BJ (cell line): ENCODE data around the gene DLK1. TPM values are rescaled to one million over a fixed set of nuclear protein-coding genes. Genes with fewer than 3 reads are reported as not detected.

ENCODE experiments used
- CTCF ChIA-PET: fragments of 350-600 bp; formaldehyde crosslinking; extraction: SDS; loops from one replicate; lab custom pipeline; 2021; ENCODE audit warnings: antibody characterized with exemption, inconsistent platforms; lab: Yijun Ruan, JAX
- POLR2A ChIA-PET: fragments of 300-600 bp; sonication (Branson Sonifier 250); formaldehyde crosslinking; extraction: SDS; loops from one replicate; lab custom pipeline; 2021; ENCODE audit warnings: antibody characterized with exemption; lab: Charles Lee
- DNase-seq: peaks from one replicate; pipeline ENCODE4 v3.0.0-alpha.2; 2011; ENCODE audit warnings: low read depth
- H3K27me3 ChIP-seq: 2 replicates; pipeline ENCODE4 v1.6.0; 2011; ENCODE audit warnings: low read length; ENCODE audit not compliant: control insufficient read depth, insufficient read depth
- H3K36me3 ChIP-seq: 2 replicates; pipeline ENCODE4 v1.5.1; 2011; ENCODE audit warnings: low read length; ENCODE audit not compliant: control insufficient read depth, insufficient read depth
- H3K4me3 ChIP-seq: 2 replicates; pipeline ENCODE4 v1.5.1; 2011; ENCODE audit warnings: low read depth, mild to moderate bottlenecking, control low read depth, low read length
- polyA plus RNA-seq: library from polyadenylated mRNA; depleted of rRNA; stranded (reverse); fragments of >200 nt; gene quantifications from 2 replicates; pipeline ENCODE4 v1.2.3, GENCODE V29; 2011
- TF ChIP-seq, protein P1 (sequence below): IDR thresholded peaks from 2 replicates; pipeline ENCODE4 v1.5.1; 2011; ENCODE audit warnings: low read depth, mild to moderate bottlenecking, control low read depth, inconsistent platforms, low read length, moderate library complexity; ENCODE audit not compliant: insufficient read depth

The DLK1 gene
- polyA plus RNA-seq, 1 experiment = not detected

DNA sequence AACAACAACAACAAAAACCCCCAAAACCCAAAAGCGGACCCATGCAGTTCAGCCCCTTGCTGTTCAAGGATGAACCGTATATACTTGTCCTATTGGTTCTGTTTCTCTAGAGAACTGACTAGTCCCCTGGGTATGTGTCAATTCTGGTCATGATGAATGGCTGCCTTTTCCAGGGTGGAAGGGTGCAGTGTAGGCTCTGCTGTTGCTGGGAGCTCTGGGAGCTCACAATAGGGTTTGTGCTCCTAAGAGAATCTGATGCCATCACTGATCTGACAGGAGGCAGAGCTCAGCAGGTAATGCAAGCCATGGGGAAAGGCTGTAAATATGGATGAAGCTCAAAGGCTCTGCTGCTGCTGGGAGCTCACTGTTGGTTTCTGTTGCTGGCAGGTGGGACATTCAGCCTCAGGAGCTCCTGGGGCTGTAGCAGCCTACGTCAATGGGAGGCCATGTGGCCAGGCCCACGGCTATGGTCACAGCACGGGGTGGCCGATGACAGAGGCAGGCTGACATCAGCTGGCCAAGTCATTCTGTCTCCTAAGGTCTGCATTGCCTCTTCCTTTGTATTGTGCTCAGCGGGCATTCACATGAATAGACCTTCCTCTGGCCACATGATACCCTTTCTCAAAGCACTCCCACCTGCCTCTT, 37.9 kb downstream of the DLK1 start:
- Histone ChIP-seq H3K36me3 (no peaks in the 10 kb centered on the region), H3K4me3 (no peak overlapping the region), H3K27me3 (peaks cover 13% of the 10 kb centered on the region)
- ChIA-PET CTCF (interaction anchor here (0.9 kb wide), 1 partner anchor 14 kb away, joined by 3 read pairs; no protein-coding TSS in a partner anchor), POLR2A (no interaction called here)
- no peak for DNase-seq
- TF ChIP-seq, protein P1, sequence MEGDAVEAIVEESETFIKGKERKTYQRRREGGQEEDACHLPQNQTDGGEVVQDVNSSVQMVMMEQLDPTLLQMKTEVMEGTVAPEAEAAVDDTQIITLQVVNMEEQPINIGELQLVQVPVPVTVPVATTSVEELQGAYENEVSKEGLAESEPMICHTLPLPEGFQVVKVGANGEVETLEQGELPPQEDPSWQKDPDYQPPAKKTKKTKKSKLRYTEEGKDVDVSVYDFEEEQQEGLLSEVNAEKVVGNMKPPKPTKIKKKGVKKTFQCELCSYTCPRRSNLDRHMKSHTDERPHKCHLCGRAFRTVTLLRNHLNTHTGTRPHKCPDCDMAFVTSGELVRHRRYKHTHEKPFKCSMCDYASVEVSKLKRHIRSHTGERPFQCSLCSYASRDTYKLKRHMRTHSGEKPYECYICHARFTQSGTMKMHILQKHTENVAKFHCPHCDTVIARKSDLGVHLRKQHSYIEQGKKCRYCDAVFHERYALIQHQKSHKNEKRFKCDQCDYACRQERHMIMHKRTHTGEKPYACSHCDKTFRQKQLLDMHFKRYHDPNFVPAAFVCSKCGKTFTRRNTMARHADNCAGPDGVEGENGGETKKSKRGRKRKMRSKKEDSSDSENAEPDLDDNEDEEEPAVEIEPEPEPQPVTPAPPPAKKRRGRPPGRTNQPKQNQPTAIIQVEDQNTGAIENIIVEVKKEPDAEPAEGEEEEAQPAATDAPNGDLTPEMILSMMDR = no peak

DNA sequence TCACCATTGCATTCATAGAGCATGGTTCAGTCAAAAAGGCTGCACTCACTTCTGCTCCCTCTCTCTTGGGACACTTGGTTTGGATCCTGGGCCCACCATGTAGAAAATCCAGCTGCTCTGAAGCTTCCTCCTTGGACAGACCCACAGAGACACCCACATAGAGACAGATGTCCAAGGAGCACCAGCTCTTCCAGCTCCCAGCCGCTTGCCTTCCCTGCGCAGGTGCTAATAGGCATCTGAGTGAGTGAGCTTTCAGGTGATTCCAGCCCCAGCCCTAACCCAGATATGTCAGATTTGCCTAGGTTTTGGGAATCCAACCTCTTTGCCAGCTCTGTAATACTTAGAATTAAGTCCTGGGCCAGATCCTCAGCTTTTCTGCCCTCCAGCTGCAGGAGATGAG, 38.6 kb downstream of the DLK1 start:
- no peaks in the 10 kb centered on the region for H3K36me3 ChIP-seq
- TF ChIP-seq, protein P1 = no peak
- ChIA-PET POLR2A (no interaction called here), CTCF (interaction anchor here (0.6 to 0.9 kb wide), 2 partner anchors 13 to 1922 kb away, joined by 3 read pairs; no protein-coding TSS in a partner anchor)
- H3K4me3 ChIP-seq = no peak overlapping the region
- no peak for DNase-seq
- H3K27me3 ChIP-seq = peaks cover 13% of the 10 kb centered on the region

DNA sequence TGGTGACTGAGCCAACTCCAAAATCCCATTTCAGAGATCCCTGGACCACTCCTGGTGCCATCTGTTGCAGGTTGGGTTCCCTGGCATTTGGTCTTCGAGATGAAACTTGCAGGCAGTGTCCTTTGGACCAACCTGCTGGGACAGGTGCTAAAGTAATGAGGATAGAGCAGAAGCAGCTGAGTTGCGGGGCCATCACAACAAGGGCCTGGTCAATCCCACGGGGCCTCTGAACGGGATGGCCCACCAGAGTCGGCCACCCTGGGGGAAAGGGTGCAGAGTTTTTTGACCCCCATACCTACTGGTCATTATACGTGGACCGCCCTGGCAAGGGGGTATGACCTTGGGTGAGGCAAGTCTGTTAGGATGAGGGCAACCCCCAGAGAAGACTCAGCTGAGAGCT, 39.3 kb downstream of the DLK1 start:
- DNase-seq = no peak
- TF ChIP-seq, protein P1 = no peak
- POLR2A ChIA-PET = no interaction called here
- CTCF ChIA-PET = interaction anchor here (0.6 kb wide), 1 partner anchor 1921 kb away, joined by 3 read pairs; no protein-coding TSS in a partner anchor
- H3K4me3 ChIP-seq = no peak overlapping the region
- no peaks in the 10 kb centered on the region for H3K36me3 ChIP-seq
- H3K27me3 ChIP-seq = peaks cover 14% of the 10 kb centered on the region

DNA sequence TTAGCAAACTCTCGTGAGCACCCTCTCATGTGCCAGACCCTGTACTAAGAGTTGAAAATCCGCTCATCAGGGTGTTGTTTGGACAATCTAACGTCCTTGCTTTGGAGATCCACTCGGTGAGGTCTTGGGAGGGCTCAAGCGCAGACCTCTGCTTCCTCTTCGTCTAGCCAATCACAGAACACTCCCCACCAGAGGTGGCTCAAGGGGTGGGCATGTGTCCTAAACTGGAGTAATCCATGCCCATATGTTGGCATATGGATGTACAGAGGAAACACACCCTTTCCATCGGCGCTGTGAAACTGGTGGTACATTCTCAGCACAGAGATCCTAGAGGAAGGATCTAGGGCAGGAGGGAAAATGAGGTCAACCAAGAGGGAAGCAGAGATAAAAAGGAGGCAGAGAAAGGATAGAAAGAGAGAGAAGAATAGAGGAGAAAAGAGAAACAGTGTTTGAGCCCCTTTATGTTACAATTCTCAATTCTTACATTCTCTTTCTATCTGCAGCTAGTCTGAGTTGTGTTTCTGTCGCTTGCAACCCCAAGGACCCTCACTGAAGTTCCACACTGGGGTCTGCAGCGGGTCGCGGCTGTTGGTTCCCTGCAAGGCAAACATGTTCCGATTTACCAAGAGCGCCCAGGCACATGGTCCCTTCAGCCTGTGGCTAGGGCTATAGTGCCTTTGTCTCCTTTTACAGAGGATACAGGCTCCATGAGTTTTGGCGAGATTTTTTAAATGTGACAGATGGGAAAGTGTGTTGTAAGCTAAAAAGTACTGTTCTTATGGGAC, 40.5 kb downstream of the DLK1 start:
- Histone ChIP-seq H3K36me3 (no peaks in the 10 kb centered on the region), H3K4me3 (no peak overlapping the region), H3K27me3 (peaks cover 14% of the 10 kb centered on the region)
- TF ChIP-seq, protein P1 = no peak
- ChIA-PET POLR2A (no interaction called here), CTCF (no interaction called here)
- DNase-seq = no peak
